Measurements from ENCODE around the gene FOXA2. TPM values are rescaled to one million over a fixed set of nuclear protein-coding genes. Genes with fewer than 3 reads are reported as not detected.

The FOXA2 gene
- total RNA-seq, 1 donor from 2014 or later = not detected

DNA sequence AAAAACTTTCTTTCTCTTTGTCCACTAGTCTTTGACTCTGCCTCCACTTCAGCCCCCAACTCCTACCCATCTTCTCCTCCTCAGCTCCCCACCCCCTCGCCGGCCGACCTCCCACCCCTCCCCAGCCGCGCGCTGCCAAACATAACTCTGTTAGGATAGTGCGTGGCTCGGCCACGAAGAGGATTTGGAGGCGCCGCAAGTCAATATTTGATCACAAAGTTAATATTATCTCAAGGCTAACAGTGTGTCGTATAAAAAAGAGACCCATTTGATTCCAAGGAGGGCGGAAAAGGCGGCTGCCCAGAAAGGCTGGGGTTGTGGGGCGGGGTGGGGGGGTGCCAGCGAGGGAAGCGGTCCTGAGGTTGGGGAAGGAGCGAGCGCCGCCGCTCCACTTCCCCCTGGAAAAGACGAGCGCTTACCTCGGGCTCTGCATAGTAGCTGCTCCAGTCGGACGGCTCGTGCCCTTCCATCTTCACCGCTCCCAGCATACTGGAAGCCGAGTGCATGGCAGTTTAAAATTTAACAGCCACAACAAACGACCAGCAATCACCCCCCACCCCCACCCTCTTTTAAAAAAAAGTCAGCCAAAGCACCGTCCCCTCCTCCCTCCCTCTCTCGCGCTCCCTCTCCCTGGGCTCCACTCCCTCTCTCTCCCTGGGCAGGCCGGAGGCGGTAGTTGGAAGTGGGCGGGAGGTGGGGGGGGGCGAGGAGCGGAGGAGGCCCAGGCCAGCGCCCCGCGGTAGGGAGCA lies 425 bp downstream of the FOXA2 start:
- no peak for DNase-seq (ENCODE audit: low read depth in 2 of 2)

DNA sequence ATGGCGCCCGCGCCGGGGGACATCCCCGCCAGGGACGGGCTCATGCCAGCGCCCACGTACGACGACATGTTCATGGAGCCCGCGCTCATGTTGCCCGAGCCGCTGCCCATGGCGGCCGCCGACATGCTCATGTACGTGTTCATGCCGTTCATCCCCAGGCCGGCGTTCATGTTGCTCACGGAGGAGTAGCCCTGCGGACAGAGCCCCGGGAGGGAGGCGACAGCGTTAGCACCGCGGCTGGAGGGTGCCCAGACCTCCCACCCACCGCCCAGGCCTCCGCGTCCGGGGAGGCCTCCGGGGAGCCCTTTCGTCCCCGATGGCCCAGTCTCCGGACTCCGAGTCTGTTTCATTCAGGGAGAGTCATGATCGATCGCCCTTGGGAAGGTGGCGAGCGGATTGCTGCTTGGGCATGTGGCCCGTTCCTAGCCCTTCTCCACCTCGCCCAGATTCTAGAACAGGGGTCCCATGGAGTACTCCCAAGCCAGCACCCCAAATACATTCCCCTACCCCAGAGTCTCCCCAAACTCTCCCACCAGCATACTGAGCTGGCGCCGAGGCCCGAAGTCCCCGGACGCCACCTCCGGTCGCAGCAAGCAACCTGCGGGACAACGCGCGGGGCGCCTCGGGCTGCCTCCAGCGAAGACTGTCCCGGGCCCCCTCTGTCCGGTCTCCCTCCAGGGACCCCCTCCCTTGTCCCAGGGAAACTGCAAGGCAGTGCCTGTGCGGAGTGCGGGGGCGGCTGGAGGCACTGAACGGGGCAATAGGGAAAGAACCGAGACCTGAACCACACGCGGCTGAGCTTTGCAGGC lies 1.2 kb downstream of the FOXA2 start:
- DNase-seq (ENCODE audit: low read depth in 2 of 2) = no peak

DNA sequence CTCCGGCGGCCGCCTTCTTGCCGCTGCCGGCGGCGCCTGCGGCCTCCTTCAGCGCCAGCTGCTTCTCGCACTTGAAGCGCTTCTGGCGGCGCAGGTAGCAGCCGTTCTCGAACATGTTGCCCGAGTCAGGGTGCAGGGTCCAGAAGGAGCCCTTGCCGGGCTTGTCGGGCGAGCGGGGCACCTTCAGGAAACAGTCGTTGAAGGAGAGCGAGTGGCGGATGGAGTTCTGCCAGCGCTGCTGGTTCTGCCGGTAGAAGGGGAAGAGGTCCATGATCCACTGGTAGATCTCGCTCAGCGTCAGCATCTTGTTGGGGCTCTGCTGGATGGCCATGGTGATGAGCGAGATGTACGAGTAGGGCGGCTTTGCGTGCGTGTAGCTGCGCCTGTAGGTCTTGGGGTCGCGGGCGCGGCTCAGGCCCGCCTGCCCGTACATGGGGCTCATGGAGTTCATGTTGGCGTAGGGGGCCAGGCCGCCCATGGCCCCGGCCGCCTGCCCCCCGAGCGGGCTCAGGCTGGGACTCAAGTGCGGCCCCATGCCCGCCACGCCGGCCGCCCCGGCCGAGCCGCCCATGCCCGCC lies 1.9 kb downstream of the FOXA2 start:
- DNase-seq (ENCODE audit: low read depth in 2 of 2) = no peak

DNA sequence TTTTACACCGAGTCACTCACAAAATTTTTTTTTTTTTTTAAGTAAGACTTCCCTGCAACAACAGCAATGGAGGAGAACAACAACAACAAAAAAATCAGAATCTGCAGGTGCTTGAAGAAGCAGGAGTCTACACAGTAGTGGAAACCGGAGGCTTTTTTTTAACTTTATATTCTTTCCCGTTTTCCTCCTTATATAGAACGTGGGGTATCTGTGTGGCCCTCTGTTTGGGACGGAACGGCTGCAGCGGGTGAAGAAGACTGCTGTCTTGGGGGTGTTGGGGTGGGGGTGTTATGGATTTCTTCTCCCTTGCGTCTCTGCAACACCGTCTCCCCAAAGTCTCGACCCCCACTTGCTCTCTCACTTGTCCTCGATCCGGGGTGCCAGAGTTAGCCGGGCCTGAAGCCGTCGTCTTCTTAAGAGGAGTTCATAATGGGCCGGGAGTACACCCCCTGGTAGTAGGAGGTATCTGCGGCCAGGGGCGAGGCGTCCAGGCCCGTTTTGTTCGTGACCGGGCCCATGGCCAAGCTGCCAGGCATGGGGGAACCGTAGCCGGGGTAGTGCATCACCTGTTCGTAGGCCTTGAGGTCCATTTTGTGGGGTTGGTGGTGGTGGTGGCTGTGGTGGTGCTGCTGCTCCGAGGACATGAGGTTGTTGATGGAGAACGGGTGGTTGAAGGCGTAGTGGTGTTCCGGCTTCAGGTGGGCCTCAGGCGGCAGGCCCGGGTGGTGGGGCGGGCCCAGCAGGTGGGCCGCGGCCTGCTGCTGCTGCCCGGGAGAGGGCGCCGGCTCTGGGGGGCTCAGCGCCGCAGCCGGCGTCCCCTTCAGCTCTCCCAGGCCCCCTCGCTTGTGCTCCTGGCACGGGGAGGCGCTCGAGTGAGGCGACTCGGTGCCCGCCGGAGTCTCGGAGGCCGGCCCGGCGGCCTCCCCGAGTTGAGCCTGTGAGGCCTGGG lies 2.7 kb downstream of the FOXA2 start:
- no peak for DNase-seq (ENCODE audit: low read depth in 2 of 2)

DNA sequence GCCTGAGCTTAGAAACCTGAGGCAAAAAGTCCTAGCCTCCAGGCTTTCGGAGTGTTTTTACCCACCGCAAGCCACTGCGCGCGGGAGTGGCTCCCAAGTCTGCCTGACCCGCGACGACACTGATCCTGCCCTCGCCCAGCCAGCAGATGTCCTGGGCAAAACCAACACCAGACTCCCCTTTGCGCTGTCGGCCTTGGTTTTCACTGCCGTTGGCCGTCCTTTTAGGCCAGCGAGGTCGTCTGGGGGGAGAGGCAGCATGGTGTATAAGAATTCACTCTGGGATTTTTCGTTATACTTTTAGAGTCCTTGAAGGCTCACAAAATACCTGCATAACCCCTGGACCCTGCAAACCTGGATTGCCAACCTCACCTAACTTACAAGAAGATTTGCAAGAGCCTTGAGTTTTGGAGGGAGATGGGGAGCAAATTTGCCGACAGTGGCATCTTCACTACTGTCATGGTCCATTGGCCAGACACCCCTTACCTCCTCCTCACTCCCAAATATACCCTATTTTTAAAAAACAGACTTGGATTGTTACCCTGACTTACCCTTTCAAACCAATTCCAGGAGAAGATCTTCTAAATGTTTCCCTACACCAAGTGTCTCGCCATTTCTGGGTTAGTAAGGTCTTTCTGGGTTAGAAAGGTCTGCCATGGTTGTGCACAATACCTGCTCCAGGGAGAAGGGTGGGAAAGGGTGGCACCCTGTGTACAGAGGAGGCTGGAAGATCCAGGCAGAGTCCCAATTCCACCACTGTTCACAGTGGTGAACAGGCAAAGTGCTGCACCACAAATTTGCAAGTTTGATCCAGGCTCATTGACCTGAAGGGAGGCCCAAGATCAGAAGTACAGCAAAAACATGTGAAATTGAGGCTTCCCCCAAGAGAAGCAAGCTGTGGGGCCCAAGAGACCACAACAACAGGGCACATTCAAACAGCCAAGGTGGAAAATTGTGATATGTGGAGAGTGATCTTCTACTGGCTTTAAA lies 4.4 kb downstream of the FOXA2 start:
- no peak for DNase-seq (ENCODE audit: low read depth in 2 of 2)

DNA sequence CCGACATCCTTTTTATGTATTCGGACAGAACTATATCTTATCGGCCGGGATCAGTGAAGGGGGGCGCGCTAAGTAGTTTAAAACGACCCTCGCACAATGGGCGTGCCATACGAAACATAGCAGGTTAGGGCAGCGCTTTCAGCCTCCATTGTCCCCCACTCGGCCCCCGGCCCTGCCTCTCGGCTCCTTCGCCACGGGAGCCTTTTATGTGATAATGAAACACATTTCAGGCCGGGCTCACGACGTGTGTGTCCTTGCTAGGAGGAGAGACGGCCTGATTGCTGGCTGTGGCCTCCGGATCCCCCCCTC lies 5.3 kb downstream of the FOXA2 start:
- no peak for DNase-seq (ENCODE audit: low read depth in 2 of 2)

DNA sequence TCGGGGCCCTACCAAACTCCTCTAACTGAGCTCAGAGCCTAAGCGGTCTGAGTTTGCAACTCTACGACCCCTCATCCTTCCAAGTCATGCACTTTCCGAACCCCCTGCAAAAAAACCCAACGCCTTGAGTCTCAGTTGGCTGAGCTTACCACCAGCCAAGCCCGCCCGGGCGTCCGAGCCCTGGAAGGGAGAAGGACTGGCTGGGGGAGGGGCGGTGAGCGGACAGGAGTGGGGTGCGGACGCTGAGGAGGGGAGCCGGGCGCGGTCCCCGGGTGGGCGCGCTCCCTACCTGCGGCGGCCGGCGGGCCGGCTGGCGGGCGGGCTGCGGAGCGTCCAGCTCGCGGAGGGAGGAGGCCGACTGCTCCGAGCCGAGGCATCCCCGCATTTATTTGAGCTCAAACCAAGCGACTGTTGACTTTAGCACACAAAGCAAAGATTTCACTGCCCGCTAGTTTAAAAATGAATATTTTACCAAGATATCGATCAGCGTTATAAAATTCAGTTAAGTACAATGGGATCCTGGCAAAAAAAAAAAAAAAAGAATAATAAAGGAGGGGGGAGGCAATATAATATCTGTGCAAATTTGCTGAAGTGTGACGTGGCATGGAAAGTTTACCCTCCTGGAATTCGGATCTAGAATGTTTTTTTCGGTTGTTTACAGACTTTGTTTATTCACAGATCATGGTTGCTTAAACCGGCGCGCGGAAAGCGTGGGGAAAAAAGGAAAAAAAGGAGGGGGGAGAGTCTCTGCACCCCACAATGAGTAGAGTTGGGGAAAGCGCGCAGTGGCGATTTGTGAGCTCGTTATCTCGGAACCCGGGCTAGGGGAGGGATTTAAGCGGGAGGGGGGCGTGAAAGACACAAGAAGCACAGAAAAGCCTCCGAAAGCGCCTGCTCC lies 5.9 kb downstream of the FOXA2 start:
- no peak for DNase-seq (ENCODE audit: low read depth in 2 of 2)

DNA sequence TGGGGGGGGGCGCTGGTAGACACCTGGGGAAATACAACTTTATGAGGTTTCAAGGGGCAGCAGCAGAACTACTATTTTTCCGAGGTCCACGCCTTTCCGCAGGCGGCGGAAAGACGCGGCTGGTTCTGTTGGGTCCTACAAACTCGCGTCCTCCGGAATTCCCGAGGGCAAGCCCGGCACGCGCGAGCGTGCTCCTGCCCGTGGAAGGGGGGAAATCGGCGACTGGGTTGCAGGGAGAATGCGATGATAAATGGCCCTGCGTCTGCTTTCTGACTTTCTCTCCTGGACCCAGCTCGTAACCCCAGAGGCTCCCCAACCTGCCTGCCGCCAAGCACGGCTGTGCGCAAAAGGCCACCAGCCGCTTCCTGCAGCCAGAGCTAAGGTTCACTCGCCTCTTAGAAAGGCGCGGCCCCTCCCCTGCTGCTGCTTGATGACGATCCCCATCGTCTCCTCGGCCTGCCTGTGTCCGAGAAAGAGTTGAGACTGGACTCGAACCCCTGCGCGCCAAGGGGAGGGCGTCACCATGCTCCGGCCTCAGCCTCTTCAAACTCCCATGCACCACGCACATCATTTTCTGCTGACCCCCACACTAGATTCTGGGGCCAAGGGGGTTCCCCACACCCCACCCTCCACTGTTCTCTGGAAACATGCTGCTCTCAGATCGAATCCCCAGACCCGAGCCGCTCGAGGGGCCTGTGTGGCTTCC lies 6.7 kb downstream of the FOXA2 start:
- no peak for DNase-seq (ENCODE audit: low read depth in 2 of 2)

DNA sequence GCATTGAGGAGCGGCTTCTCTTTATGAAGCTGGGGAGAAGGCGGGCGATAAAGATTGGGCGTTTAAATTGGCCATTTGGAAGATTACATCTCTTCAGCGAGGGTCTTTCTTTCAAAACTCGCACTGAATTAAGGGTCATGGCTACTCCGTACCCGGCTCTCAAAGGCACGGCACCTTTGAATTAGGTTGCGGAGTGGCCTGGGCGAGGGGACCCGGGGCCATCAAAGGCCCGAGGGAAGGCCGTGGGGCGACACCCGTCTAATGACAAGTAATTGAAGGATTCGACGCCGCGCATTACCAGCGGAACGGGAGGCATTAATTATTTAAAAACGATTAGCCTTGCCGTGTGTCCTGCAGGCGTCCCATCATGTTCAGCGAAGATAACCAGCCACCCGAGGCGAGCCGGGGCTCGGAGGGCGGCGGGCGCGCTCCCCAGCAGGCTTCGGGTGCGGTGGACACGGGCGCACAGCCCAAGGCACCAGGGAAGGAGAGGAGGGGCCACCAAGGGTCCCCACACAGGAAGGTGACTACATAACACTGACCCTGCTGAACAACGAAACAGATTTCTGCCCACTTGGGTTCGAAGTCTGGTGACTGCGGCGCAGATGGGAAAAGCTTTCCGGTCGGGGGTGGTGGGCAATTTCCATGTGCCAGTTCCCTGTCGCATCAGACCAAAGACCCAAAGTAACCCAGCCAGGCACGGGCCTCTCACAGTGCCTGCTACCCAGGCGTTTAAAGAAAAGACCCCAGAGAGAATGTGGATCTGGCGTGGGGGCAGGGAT lies 7.4 kb downstream of the FOXA2 start:
- DNase-seq (ENCODE audit: low read depth in 2 of 2) = no peak

DNA sequence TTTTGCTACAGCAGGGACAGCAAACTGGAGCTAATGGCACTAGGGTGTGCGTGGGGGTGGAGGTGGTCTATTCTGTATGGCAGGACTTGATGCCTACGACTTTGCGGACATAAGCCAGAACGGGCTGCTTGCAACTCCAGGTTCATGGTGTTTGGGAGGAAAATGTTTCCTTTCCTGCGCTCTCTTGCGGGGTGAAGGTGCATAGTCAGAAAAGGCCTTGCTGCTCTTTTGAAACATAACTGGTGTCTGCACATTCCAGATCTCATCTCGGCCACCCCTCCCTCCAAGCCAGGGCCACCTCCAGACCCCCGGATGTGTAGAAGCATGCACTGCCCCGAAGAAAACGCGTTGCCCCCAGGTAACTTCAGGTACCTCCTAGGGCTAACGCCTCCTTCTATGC lies 8.1 kb downstream of the FOXA2 start:
- no peak for DNase-seq (ENCODE audit: low read depth in 2 of 2)

DNA sequence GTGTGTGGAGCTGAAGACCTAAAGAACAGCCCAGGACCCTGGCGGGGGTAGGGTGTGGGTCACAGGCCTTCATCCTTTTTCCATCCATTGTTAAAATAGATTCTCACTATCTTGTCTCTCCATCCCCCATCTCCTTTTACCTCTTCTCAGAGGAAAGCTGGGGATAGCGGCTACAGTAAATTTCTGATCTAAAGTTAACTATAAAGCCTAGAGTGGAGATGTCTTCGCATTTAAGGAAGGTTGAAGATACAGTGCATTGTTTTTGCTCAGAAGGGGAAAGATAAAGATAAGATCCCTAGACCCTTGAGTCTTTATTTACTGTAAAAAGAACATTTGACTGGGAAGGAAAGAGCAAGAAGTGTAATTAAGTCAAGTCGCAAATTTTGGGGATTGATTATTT lies 8.6 kb downstream of the FOXA2 start:
- DNase-seq (ENCODE audit: low read depth in 2 of 2) = no peak

DNA sequence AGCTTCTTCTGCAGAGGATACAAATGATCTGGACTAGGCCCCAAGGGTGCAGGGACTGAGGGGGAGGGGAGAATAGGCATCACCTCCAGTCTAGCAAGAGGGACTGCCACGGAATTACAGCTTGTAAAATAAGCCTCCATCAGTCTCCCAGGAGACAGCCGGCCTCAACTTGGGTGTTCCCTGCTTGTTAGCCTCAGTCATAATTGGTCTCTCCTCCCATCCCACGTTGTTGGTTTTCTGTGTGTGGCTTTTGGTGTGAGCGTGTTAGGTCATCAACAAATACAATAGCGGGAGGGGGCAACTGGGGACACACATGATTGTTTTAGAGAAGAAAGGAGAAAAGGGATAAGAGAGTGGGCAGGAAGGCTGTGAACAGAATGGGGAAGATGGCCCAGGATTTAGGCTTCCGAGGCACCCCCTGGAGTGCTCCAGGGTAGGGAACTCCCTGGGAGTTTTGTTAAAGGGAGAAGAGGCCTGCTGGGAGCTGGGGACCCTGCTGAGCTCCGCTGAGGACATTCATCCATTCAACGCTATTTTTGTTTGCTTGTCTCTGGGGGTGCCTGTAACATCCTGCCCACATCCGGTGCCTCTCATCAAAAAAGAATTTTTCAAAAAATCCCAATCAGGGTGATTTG lies 9.2 kb downstream of the FOXA2 start:
- no peak for DNase-seq (ENCODE audit: low read depth in 2 of 2)

DNA sequence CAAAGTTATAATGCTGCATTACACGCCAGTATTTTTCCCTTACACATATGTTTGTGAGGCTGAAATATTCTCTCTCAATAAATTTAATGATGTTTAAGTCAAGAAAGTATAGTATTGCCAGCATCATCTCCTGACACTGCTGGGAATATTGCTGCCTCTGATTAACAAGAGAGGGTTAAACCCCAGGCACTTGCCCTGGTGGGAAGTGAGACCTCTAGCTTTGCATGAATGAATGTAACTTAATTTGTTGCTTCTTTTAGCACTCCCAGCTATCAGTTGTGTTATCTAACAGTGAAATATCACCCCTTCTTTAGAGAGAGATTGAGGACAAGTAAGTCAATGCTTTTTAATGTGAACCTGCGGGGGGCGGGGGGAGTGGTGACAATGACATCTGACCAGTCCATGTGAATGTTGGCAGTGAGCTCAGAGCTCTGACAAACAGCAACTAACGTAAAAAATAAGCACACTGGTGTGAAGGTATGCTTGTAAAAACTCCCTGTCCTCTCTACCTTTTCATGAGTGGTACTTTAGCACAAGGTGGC lies 9.8 kb downstream of the FOXA2 start:
- no peak for DNase-seq (ENCODE audit: low read depth in 2 of 2)

DNA sequence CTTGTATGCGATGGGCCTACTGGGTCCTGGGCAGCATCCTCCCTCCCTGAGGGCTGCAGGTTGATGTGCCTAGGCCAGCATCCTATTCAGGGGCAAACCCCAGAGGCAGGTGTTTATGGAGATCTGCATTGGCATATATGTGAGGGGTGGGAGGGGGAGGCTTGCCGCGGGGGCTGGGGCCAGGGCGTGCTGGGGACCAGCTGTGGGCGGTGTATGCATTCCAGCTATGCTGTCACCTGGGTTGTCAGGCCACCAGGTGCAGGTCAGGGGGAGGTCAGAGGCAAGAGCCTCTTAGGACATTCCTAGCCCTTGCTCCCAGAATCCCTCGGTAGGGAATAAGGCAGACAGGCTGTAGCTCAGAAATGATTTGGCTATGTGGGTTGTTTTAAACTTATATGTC lies 11.9 kb downstream of the FOXA2 start:
- no peak for DNase-seq (ENCODE audit: low read depth in 2 of 2)

DNA sequence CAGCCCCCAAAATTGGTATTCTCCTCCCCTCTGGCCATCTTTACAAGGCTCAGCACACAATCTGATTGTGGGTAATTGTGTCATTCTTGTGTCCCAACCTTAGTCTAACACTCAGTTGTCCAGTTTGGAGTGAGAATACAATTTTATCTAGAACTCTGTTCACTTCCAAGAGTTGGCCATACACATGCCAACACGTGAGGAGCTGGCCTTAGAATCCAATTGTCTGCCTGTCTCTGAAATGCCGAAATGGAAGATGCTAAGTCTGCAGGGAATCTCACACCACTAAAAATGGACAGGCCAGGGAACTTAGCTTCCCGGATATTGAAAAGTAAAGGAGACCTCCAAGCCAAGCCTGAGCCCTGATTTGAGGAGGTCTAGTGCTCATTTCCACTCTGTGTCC lies 12.3 kb downstream of the FOXA2 start:
- no peak for DNase-seq (ENCODE audit: low read depth in 2 of 2)

DNA sequence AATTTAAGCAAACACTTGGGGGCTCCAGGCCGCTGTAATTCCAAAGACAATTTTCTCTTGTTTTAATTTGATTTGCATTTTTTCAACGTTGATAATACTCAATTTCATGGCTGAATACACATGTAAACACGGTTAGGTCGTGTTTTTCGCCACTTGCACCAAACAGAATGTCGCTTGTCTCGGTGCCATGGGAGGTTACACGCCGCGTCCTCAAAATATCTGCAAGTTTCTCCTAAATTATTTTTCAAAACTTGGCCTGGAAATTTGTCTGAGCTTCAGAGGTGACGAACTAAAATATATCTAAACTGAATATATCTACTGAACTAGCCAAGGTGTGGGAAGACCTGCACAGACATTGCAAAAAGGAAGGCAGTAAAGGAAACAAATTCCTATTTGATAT lies 15.0 kb downstream of the FOXA2 start:
- no peak for DNase-seq (ENCODE audit: low read depth in 2 of 2)

DNA sequence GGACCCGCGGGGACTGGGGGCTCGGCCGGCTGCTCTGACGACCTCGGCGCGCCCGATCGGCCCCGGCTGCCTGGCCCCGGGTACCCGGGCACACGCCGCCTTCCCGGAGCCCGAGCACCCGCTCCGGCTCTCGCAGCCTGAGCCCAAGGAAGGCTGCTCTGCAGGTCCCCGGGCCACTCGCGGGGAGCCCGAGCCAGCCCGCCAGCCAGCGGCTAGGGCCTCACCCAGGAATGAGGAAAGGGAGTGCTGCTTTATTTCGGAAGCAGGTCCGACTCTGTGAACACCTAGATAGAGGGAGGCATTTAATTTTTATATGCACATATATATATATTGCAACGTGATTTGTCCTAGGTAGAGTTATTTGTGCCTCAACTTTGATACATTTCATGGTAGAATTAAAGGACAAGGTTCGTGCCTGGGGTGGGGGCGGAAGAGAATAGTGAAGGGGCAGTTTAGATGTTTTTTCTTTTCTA lies 15.5 kb downstream of the FOXA2 start:
- DNase-seq (ENCODE audit: low read depth in 2 of 2) = no peak

All from dermis microvascular lymphatic vessel endothelial cell (primary cell).